GM19324 (cell line): Measurements from ENCODE around the gene BLM.

Experiments
- ATAC-seq: cut with Tn5 transposase; IDR thresholded peaks from one replicate; pipeline ENCODE4 v1.9.1; 2021; ENCODE audit warnings: mild to moderate bottlenecking, moderate library complexity; ENCODE audit not compliant: unreplicated experiment, low FRiP score

Gene BLM

GRCh38 chr15:90865702-90866101, 148.6 kb downstream of the BLM start:
- no peak for ATAC-seq
